H9 (cell line): ENCODE results near the gene BIN1. TPM values are rescaled to one million over a fixed set of nuclear protein-coding genes. Genes with fewer than 3 reads are reported as not detected.

ENCODE experiments used
- DNase-seq: peaks from one replicate; pipeline ENCODE4 v3.0.0-alpha.2; 2017
- H2AFZ ChIP-seq: one replicate; pipeline ENCODE4 v1.6.1; 2013; ENCODE audit warnings: mild to moderate bottlenecking, low read length, control low read depth, moderate library complexity
- H2AK5ac ChIP-seq: 2 replicates; pipeline ENCODE4 v1.6.1; 2013; ENCODE audit warnings: low read length, control low read depth, mixed read lengths; ENCODE audit not compliant: insufficient read length
- H2BK120ac ChIP-seq: one replicate; pipeline ENCODE4 v1.6.1; 2013; ENCODE audit warnings: low read depth, mild to moderate bottlenecking, low read length, control low read depth, inconsistent platforms; ENCODE audit not compliant: poor library complexity, severe bottlenecking
- H2BK12ac ChIP-seq: 2 replicates; pipeline ENCODE4 v1.6.1; 2013; ENCODE audit warnings: low read length, control low read depth, mixed read lengths, low read depth; ENCODE audit not compliant: insufficient read length
- H2BK15ac ChIP-seq: 2 replicates; pipeline ENCODE4 v1.6.1; 2013; ENCODE audit warnings: low read depth, low read length, control low read depth
- H2BK20ac ChIP-seq: one replicate; pipeline ENCODE4 v1.6.1; 2013; ENCODE audit warnings: low read depth, mild to moderate bottlenecking, low read length, control low read depth, inconsistent platforms; ENCODE audit not compliant: poor library complexity, severe bottlenecking
- H2BK5ac ChIP-seq: 2 replicates; pipeline ENCODE4 v1.6.1; 2013; ENCODE audit warnings: low read length, control low read depth, mixed read lengths; ENCODE audit not compliant: insufficient read length
- H3K14ac ChIP-seq: 2 replicates; pipeline ENCODE4 v1.6.1; 2013; ENCODE audit warnings: low read length, control low read depth; ENCODE audit not compliant: insufficient read depth
- H3K18ac ChIP-seq: 2 replicates; pipeline ENCODE4 v1.6.1; 2013; ENCODE audit warnings: low read depth, mild to moderate bottlenecking, mixed read lengths, low read length, control low read depth; ENCODE audit not compliant: insufficient read length
- H3K23ac ChIP-seq: 2 replicates; pipeline ENCODE4 v1.6.1; 2013; ENCODE audit warnings: low read length, control low read depth, mixed read lengths, low read depth; ENCODE audit not compliant: insufficient read length
- H3K23me2 ChIP-seq: 2 replicates; pipeline ENCODE4 v1.6.1; 2013; ENCODE audit warnings: low read depth, mild to moderate bottlenecking, mixed read lengths, low read length, control low read depth; ENCODE audit not compliant: insufficient read length, poor library complexity, severe bottlenecking
- H3K27ac ChIP-seq: 2 replicates; pipeline ENCODE4 v1.5.1; 2013; ENCODE audit warnings: low read length, control low read depth, mixed read lengths, low read depth; ENCODE audit not compliant: insufficient read length
- H3K27me3 ChIP-seq: 2 replicates; pipeline ENCODE4 v1.6.1; 2013; ENCODE audit warnings: low read length, control low read depth, inconsistent platforms; ENCODE audit not compliant: insufficient read depth
- H3K4ac ChIP-seq: 2 replicates; pipeline ENCODE4 v1.6.1; 2013; ENCODE audit warnings: low read depth, mild to moderate bottlenecking, control low read depth, inconsistent platforms, low read length, moderate library complexity
- H3K4me1 ChIP-seq: 2 replicates; pipeline ENCODE4 v1.6.1; 2013; ENCODE audit warnings: low read length, control low read depth, inconsistent platforms; ENCODE audit not compliant: insufficient read depth
- H3K4me2 ChIP-seq: 2 replicates; pipeline ENCODE4 v1.6.1; 2013; ENCODE audit warnings: low read length, control low read depth, mixed read lengths; ENCODE audit not compliant: insufficient read length, insufficient read depth
- H3K56ac ChIP-seq: 2 replicates; pipeline ENCODE4 v1.6.1; 2013; ENCODE audit warnings: low read depth, mild to moderate bottlenecking, mixed read lengths, low read length, control low read depth; ENCODE audit not compliant: insufficient read length
- H3K79me1 ChIP-seq: 2 replicates; pipeline ENCODE4 v1.6.1; 2013; ENCODE audit warnings: low read depth, mild to moderate bottlenecking, moderate library complexity, low read length, control low read depth, inconsistent platforms; ENCODE audit not compliant: insufficient read depth, poor library complexity, severe bottlenecking
- H3K79me2 ChIP-seq: 2 replicates; pipeline ENCODE4 v1.6.1; 2013; ENCODE audit warnings: low read length, control low read depth, inconsistent platforms; ENCODE audit not compliant: insufficient read depth
- H3K9ac ChIP-seq: 2 replicates; pipeline ENCODE4 v1.6.1; 2013; ENCODE audit warnings: low read length, control low read depth, mixed read lengths; ENCODE audit not compliant: insufficient read length; ENCODE audit errors: extremely low read depth
- H3K9me3 ChIP-seq: one replicate; pipeline ENCODE4 v1.6.1; 2013; ENCODE audit warnings: low read depth, low read length, inconsistent platforms; ENCODE audit not compliant: control insufficient read depth
- H3T11ph ChIP-seq: one replicate; pipeline ENCODE4 v1.6.1; 2013; ENCODE audit warnings: mild to moderate bottlenecking, low read length, control low read depth, inconsistent platforms
- H4K20me1 ChIP-seq: one replicate; pipeline ENCODE4 v1.6.1; 2013; ENCODE audit not compliant: control insufficient read depth, insufficient read length, insufficient read depth
- H4K5ac ChIP-seq: 2 replicates; pipeline ENCODE4 v1.6.1; 2013; ENCODE audit warnings: low read depth, mild to moderate bottlenecking, mixed read lengths, low read length, control low read depth; ENCODE audit not compliant: insufficient read length
- H4K8ac ChIP-seq: replicated peaks from 2 replicates; pipeline ENCODE4 v1.6.1; 2013; ENCODE audit warnings: low read length, control low read depth, mixed read lengths, low read depth; ENCODE audit not compliant: insufficient read length
- H4K91ac ChIP-seq: 2 replicates; pipeline ENCODE4 v1.6.1; 2013; ENCODE audit warnings: low read depth, mild to moderate bottlenecking, moderate library complexity, mixed read lengths, low read length, control low read depth; ENCODE audit not compliant: insufficient read length
- H3K27ac Mint-ChIP-seq, 3 experiments: 2 replicates in 2 of 3; 3 replicates in 1 of 3; pipeline ENCODE4 v1.8.0; 2020 to 2021; ENCODE audit warnings: mixed read lengths in 3 of 3, mild to moderate bottlenecking in 1 of 3, moderate library complexity in 1 of 3
- H3K27me3 Mint-ChIP-seq: 2 replicates; pipeline ENCODE4 v1.8.0; 2021; ENCODE audit warnings: low read depth, mild to moderate bottlenecking, moderate library complexity, mixed read lengths
- H3K36me3 Mint-ChIP-seq, 3 experiments: 2 replicates in 2 of 3; 3 replicates in 1 of 3; pipeline ENCODE4 v1.8.0; 2020 to 2021; ENCODE audit warnings: low read depth in 3 of 3, mixed read lengths in 3 of 3; ENCODE audit not compliant: insufficient read depth in 1 of 3
- H3K4me1 Mint-ChIP-seq, 2 experiments: 2 replicates each; pipeline ENCODE4 v1.8.0; 2020; ENCODE audit warnings: mixed read lengths in 2 of 2
- H3K4me3 Mint-ChIP-seq, 2 experiments: 2 replicates in 1 of 2; 3 replicates in 1 of 2; pipeline ENCODE4 v1.8.0; 2020 to 2021; ENCODE audit warnings: mild to moderate bottlenecking in 2 of 2, mixed read lengths in 2 of 2, moderate library complexity in 1 of 2
- H3K9me3 Mint-ChIP-seq, 2 experiments: 2 replicates in 1 of 2; 3 replicates in 1 of 2; pipeline ENCODE4 v1.8.0; 2020; ENCODE audit warnings: mild to moderate bottlenecking in 2 of 2, mixed read lengths in 2 of 2, moderate library complexity in 1 of 2
- WGBS: extraction: QIAGEN DNeasy Blood & Tissue Kit; methylation state at CpG from one replicate; pipeline ENCODE4 v1.1.7; 2013; ENCODE audit warnings: missing lambda C conversion rate, low lambda C conversion rate, mixed read lengths; ENCODE audit not compliant: insufficient read length; ENCODE audit errors: extremely low coverage; 5-methylcytosine and 5-hydroxymethylcytosine counted together
- total RNA-seq: library from RNA; stranded (reverse); gene quantifications from 2 replicates; pipeline ENCODE4 v1.2.1, GENCODE V29; 2021
- TF ChIP-seq, protein P1 (sequence below): fragments of 200-600 bp; sonication (generic); conservative IDR thresholded peaks from 3 replicates; pipeline ENCODE4 v1.8.0; 2021; ENCODE audit warnings: antibody characterized with exemption, mild to moderate bottlenecking

Gene BIN1
- total RNA-seq, 1 experiment from 2014 or later = 32.0 TPM

DNA sequence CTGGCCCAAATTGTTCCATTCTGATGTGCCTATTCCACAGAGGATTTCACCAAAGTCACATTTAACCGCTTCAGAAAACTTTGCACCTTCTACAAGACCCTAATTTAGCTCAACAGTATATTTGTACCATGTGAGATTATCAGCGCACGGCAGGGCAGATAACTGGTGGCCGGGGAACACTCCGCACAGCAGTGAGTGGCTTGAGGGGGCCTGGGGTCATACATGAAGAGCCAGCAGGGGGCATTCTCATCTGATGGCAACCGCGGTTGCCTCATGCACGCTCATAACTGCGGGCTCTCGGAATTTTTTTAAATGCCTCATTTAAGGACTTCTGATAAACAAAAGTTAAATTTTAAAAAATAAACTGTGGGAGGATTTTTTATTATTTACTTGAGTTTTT, 84.1 kb downstream of the BIN1 start:
- no peak overlapping the region for H4K91ac ChIP-seq
- H3K9me3 Mint-ChIP-seq = peaks cover 0 to 10% of the 10 kb centered on the region in 2 experiments; a peak in 1 of 5 replicates
- no peaks in the 10 kb centered on the region; the same call in 1 of the 2 replicates for H3K27me3 Mint-ChIP-seq
- H2AFZ ChIP-seq = no peak overlapping the region
- H3K79me2 ChIP-seq = no peaks in the 10 kb centered on the region
- no peak overlapping the region for H2BK15ac ChIP-seq
- H2BK120ac ChIP-seq = no peak overlapping the region
- H3K79me1 ChIP-seq = no peaks in the 10 kb centered on the region
- H2BK20ac ChIP-seq = no peak overlapping the region
- no peaks in the 10 kb centered on the region for H4K20me1 ChIP-seq
- no peak overlapping the region for H4K5ac ChIP-seq
- H3K9ac ChIP-seq = no peak overlapping the region
- H3K23me2 ChIP-seq = peaks cover 3% of the 10 kb centered on the region
- peaks cover 0 to 7% (median 2%) of the 10 kb centered on the region in 3 experiments; a peak in 3 of 7 replicates for H3K36me3 Mint-ChIP-seq
- no peak overlapping the region for H3T11ph ChIP-seq
- no peak overlapping the region for H2BK5ac ChIP-seq
- no peak overlapping the region for H3K56ac ChIP-seq
- H3K27ac Mint-ChIP-seq = no peak overlapping the region
- no peaks in the 10 kb centered on the region for H3K27me3 ChIP-seq
- no peak overlapping the region for H2AK5ac ChIP-seq
- H4K8ac ChIP-seq = no peak overlapping the region
- no peak overlapping the region for H2BK12ac ChIP-seq
- WGBS = no CpG with 5 or more reads among the region's 10 CpGs
- TF ChIP-seq, protein P1, sequence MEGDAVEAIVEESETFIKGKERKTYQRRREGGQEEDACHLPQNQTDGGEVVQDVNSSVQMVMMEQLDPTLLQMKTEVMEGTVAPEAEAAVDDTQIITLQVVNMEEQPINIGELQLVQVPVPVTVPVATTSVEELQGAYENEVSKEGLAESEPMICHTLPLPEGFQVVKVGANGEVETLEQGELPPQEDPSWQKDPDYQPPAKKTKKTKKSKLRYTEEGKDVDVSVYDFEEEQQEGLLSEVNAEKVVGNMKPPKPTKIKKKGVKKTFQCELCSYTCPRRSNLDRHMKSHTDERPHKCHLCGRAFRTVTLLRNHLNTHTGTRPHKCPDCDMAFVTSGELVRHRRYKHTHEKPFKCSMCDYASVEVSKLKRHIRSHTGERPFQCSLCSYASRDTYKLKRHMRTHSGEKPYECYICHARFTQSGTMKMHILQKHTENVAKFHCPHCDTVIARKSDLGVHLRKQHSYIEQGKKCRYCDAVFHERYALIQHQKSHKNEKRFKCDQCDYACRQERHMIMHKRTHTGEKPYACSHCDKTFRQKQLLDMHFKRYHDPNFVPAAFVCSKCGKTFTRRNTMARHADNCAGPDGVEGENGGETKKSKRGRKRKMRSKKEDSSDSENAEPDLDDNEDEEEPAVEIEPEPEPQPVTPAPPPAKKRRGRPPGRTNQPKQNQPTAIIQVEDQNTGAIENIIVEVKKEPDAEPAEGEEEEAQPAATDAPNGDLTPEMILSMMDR = no peak
- no peak overlapping the region for H3K4me2 ChIP-seq
- no peak overlapping the region for H3K4ac ChIP-seq
- no peak for DNase-seq
- no peak overlapping the region for H3K4me3 Mint-ChIP-seq
- H3K14ac ChIP-seq = no peak overlapping the region
- no peak overlapping the region for H3K18ac ChIP-seq
- no peaks in the 10 kb centered on the region for H3K4me1 ChIP-seq
- H3K27ac ChIP-seq = no peak overlapping the region
- peaks cover 17 to 25% of the 10 kb centered on the region in 2 experiments for H3K4me1 Mint-ChIP-seq
- H3K9me3 ChIP-seq = no peaks in the 10 kb centered on the region
- no peak overlapping the region for H3K23ac ChIP-seq
